ENCODE measurements around the gene INTS2. TPM values are rescaled to one million over a fixed set of nuclear protein-coding genes. Genes with fewer than 3 reads are reported as not detected.
"Not testable (repeated sequence)": the region's sequence is repeated elsewhere in the genome, so short reads cannot be mapped to it uniquely, and the experiment has no call there.

Gene INTS2
- total RNA-seq, 6 experiments from 2014 or later = 4.2 to 6.5 (median 4.9) TPM

GRCh38 chr17:61821655-61822054, 106.1 kb downstream of the INTS2 start:
- H3K27ac ChIP-seq = no peak overlapping the region
- no peak overlapping the region for H3K4me3 ChIP-seq
- no peaks in the 10 kb centered on the region for H3K27me3 ChIP-seq
- no peaks in the 10 kb centered on the region for H3K36me3 ChIP-seq
- H3K9me3 ChIP-seq = no peaks in the 10 kb centered on the region
- DNase-seq (no peak), ATAC-seq (no peak)
- intact Hi-C loops (cut with DNase I) = no loop called here
- H3K4me1 ChIP-seq = no peaks in the 10 kb centered on the region
- TF ChIP-seq POLR2A (IDR thresholded peaks at IDR 0.05) (no peak), CTCF (IDR thresholded peaks at IDR 0.05) (no peak)
- 88% methylated on average over 4 of the region's 4 CpGs for WGBS (ENCODE audit: insufficient coverage, low coverage, low lambda C conversion rate, missing lambda C conversion rate)

GRCh38 chr17:61819265-61819664, 108.5 kb downstream of the INTS2 start:
- intact Hi-C loops (cut with DNase I); ATAC-seq; H3K4me1 ChIP-seq; H3K36me3 ChIP-seq; H3K9me3 ChIP-seq; DNase-seq; H3K27ac ChIP-seq; H3K4me3 ChIP-seq; H3K27me3 ChIP-seq: not testable (repeated sequence)
- 90% methylated on average over 3 of the region's 3 CpGs for WGBS (ENCODE audit: insufficient coverage, low coverage, low lambda C conversion rate, missing lambda C conversion rate)

GRCh38 chr17:61818225-61818624, 109.6 kb downstream of the INTS2 start:
- intact Hi-C loops (cut with DNase I) = no loop called here
- Histone ChIP-seq H3K36me3 (no peaks in the 10 kb centered on the region), H3K27me3 (no peaks in the 10 kb centered on the region), H3K27ac (no peak overlapping the region), H3K9me3 (no peaks in the 10 kb centered on the region), H3K4me1 (no peaks in the 10 kb centered on the region), H3K4me3 (no peak overlapping the region)
- TF ChIP-seq POLR2A (IDR thresholded peaks at IDR 0.05) = no peak
- TF ChIP-seq CTCF (IDR thresholded peaks at IDR 0.05) = no peak
- DNase-seq (no peak), ATAC-seq (no peak)

- no peaks in the 10 kb centered on the region for H3K36me3 ChIP-seq
- no peak overlapping the region for H3K4me3 ChIP-seq
- no peaks in the 10 kb centered on the region for H3K27me3 ChIP-seq
- no peak overlapping the region for H3K27ac ChIP-seq
- ATAC-seq = no peak
- 98% methylated on average over 3 of the region's 3 CpGs for WGBS (ENCODE audit: insufficient coverage, low coverage, low lambda C conversion rate, missing lambda C conversion rate)
- no peaks in the 10 kb centered on the region for H3K4me1 ChIP-seq
- DNase-seq = no peak
- no peaks in the 10 kb centered on the region for H3K9me3 ChIP-seq
- no peak for TF ChIP-seq CTCF (IDR thresholded peaks at IDR 0.05)
- no peak for TF ChIP-seq POLR2A (IDR thresholded peaks at IDR 0.05)
- intact Hi-C loops (cut with DNase I) = no loop called here
Observed at GRCh38 chr17:61817452-61817851, 110.3 kb downstream of the INTS2 start.

GRCh38 chr17:61816538-61816937, 111.2 kb downstream of the INTS2 start:
- TF ChIP-seq POLR2A (IDR thresholded peaks at IDR 0.05) (no peak), CTCF (IDR thresholded peaks at IDR 0.05) (no peak)
- Histone ChIP-seq H3K27ac (no peak overlapping the region), H3K4me3 (no peak overlapping the region), H3K27me3 (no peaks in the 10 kb centered on the region), H3K9me3 (no peaks in the 10 kb centered on the region), H3K36me3 (no peaks in the 10 kb centered on the region), H3K4me1 (no peaks in the 10 kb centered on the region)
- WGBS (ENCODE audit: insufficient coverage, low coverage, low lambda C conversion rate, missing lambda C conversion rate) = 57% methylated on average over 4 of the region's 4 CpGs
- DNase-seq = no peak
- ATAC-seq = no peak
- intact Hi-C loops (cut with DNase I) = no loop called here

All from right lobe of liver (tissue), 6 donors.